ENCODE data around the gene AP4M1. TPM values are rescaled to one million over a fixed set of nuclear protein-coding genes. Genes with fewer than 3 reads are reported as not detected.
A peak's percentile ranks its signal among the peaks of the same experiment; 100 is the strongest.

AP4M1 gene
- total RNA-seq, 1 experiment from 2014 or later = 25.1 TPM

- H3K27me3 ChIP-seq (replicated peaks; ENCODE audit: insufficient read depth, low read depth, low read length, poor library complexity) = no peaks in the 10 kb centered on the region
- no peak overlapping the region for H3K4me3 ChIP-seq (ENCODE audit: low read depth, low read length, poor library complexity, severe bottlenecking)
- peaks cover 60% of the 10 kb centered on the region for H3K36me3 ChIP-seq (ENCODE audit: insufficient read depth, low read length, poor library complexity, severe bottlenecking)
- H3K4me1 ChIP-seq (ENCODE audit: insufficient read depth, low read length, poor library complexity, severe bottlenecking) = peaks cover 8% of the 10 kb centered on the region
- POLR2A ChIA-PET (ENCODE audit: low non-redundant PET) = no interaction called here
- BruUV-seq (replicated peaks) = no TSS peak
- CTCF ChIA-PET = no interaction called here
- no peak overlapping the region for H3K27ac ChIP-seq (ENCODE audit: low read depth, low read length, poor library complexity, severe bottlenecking)
- no peak for DNase-seq (ENCODE audit: low spot score)
- no peak for TF ChIP-seq CTCF (conservative IDR thresholded peaks at IDR 0.05; ENCODE audit: low read depth, low read length)
- TF ChIP-seq EZH2 (IDR thresholded peaks at IDR 0.05; ENCODE audit: borderline replicate concordance, low read depth, low read length, poor library complexity, severe bottlenecking) = no peak
- intact Hi-C loops (cut with micrococcal nuclease; ENCODE audit: unreplicated experiment) = no loop called here
- no peaks in the 10 kb centered on the region for H3K9me3 ChIP-seq (ENCODE audit: low read depth, low read length, poor library complexity, severe bottlenecking)
Measured at GRCh38 chr7:100106633-100107032, 5.2 kb downstream of the AP4M1 start.

- no peak for DNase-seq (ENCODE audit: low spot score)
- Histone ChIP-seq H3K4me3 (ENCODE audit: low read depth, low read length, poor library complexity, severe bottlenecking) (no peak overlapping the region), H3K9me3 (ENCODE audit: low read depth, low read length, poor library complexity, severe bottlenecking) (no peaks in the 10 kb centered on the region), H3K27ac (ENCODE audit: low read depth, low read length, poor library complexity, severe bottlenecking) (no peak overlapping the region), H3K27me3 (replicated peaks; ENCODE audit: insufficient read depth, low read depth, low read length, poor library complexity) (no peaks in the 10 kb centered on the region), H3K4me1 (ENCODE audit: insufficient read depth, low read length, poor library complexity, severe bottlenecking) (peaks cover 8% of the 10 kb centered on the region), H3K36me3 (ENCODE audit: insufficient read depth, low read length, poor library complexity, severe bottlenecking) (peaks cover 66% of the 10 kb centered on the region)
- TF ChIP-seq EZH2 (IDR thresholded peaks at IDR 0.05; ENCODE audit: borderline replicate concordance, low read depth, low read length, poor library complexity, severe bottlenecking) = no peak
- TF ChIP-seq CTCF (conservative IDR thresholded peaks at IDR 0.05; ENCODE audit: low read depth, low read length) = no peak
- ChIA-PET CTCF (no interaction called here), POLR2A (ENCODE audit: low non-redundant PET) (no interaction called here)
- BruUV-seq (replicated peaks) = TSS peak; percentile 94
- intact Hi-C loops (cut with micrococcal nuclease; ENCODE audit: unreplicated experiment) = no loop called here
Measured at GRCh38 chr7:100107125-100107737, 5.8 kb downstream of the AP4M1 start.

- intact Hi-C loops (cut with micrococcal nuclease; ENCODE audit: unreplicated experiment) = no loop called here
Measured at GRCh38 chr7:100107890-100108289, 6.4 kb downstream of the AP4M1 start.

More at GRCh38 chr7:100107890-100108289, 6.4 kb downstream of the AP4M1 start:
- H3K4me3 ChIP-seq (ENCODE audit: low read depth, low read length, poor library complexity, severe bottlenecking) = no peak overlapping the region
- no peaks in the 10 kb centered on the region for H3K27me3 ChIP-seq (replicated peaks; ENCODE audit: insufficient read depth, low read depth, low read length, poor library complexity)
- no peaks in the 10 kb centered on the region for H3K9me3 ChIP-seq (ENCODE audit: low read depth, low read length, poor library complexity, severe bottlenecking)
- POLR2A ChIA-PET (ENCODE audit: low non-redundant PET) = no interaction called here
- H3K36me3 ChIP-seq (ENCODE audit: insufficient read depth, low read length, poor library complexity, severe bottlenecking) = peaks cover 67% of the 10 kb centered on the region
- H3K4me1 ChIP-seq (ENCODE audit: insufficient read depth, low read length, poor library complexity, severe bottlenecking) = peaks cover under 1% of the 10 kb centered on the region
- BruUV-seq (replicated peaks) = no TSS peak
- H3K27ac ChIP-seq (ENCODE audit: low read depth, low read length, poor library complexity, severe bottlenecking) = no peak overlapping the region
- CTCF ChIA-PET = no interaction called here
- no peak for DNase-seq (ENCODE audit: low spot score)
- TF ChIP-seq EZH2 (IDR thresholded peaks at IDR 0.05; ENCODE audit: borderline replicate concordance, low read depth, low read length, poor library complexity, severe bottlenecking) = no peak
- no peak for TF ChIP-seq CTCF (conservative IDR thresholded peaks at IDR 0.05; ENCODE audit: low read depth, low read length)
